GM23338 (cell line): ENCODE measurements around the gene NOP9. TPM values are rescaled to one million over a fixed set of nuclear protein-coding genes. Genes with fewer than 3 reads are reported as not detected.

ENCODE experiments used
- ATAC-seq: fragments of 200-7000 bp; cut with Tn5 transposase; 3 replicates; pipeline ENCODE4 v1.9.1; 2020
- DNase-seq: peaks from one replicate; pipeline ENCODE4 v3.0.0-alpha.2; 2015; ENCODE audit warnings: low spot score
- H2AFZ ChIP-seq: fragments of 200-600 bp; sonication (generic); 2 replicates; pipeline ENCODE4 v1.8.0; 2016; ENCODE audit warnings: antibody characterized with exemption, mild to moderate bottlenecking, moderate library complexity
- H3F3A ChIP-seq: fragments of 200-600 bp; sonication (generic); replicated peaks from 2 replicates; pipeline ENCODE4 v1.8.0; 2017; ENCODE audit warnings: antibody characterized with exemption, mixed run types, low read depth
- H3K27ac ChIP-seq: fragments of 200-600 bp; sonication (generic); 2 replicates; pipeline ENCODE4 v1.6.1; 2016; ENCODE audit warnings: low read depth
- H3K27me3 ChIP-seq: fragments of 200-600 bp; sonication (generic); 2 replicates; pipeline ENCODE4 v1.8.0; 2016; ENCODE audit warnings: mild to moderate bottlenecking, mixed run types, moderate library complexity; ENCODE audit not compliant: insufficient read depth
- H3K36me3 ChIP-seq: fragments of 200-600 bp; sonication (generic); 2 replicates; pipeline ENCODE4 v1.8.0; 2016; ENCODE audit warnings: mild to moderate bottlenecking; ENCODE audit not compliant: insufficient read depth
- H3K4me1 ChIP-seq: fragments of 200-600 bp; sonication (generic); 2 replicates; pipeline ENCODE4 v1.8.0; 2016; ENCODE audit warnings: mild to moderate bottlenecking, moderate library complexity; ENCODE audit not compliant: insufficient read depth
- H3K4me2 ChIP-seq: fragments of 200-600 bp; sonication (generic); 2 replicates; pipeline ENCODE4 v1.7.1; 2017; ENCODE audit warnings: mixed run types
- H3K4me3 ChIP-seq: fragments of 200-600 bp; sonication (generic); 2 replicates; pipeline ENCODE4 v1.6.1; 2016; ENCODE audit warnings: mixed run types
- H3K79me2 ChIP-seq: fragments of 200-600 bp; sonication (generic); replicated peaks from 2 replicates; pipeline ENCODE4 v1.8.0; 2017; ENCODE audit warnings: mild to moderate bottlenecking; ENCODE audit not compliant: insufficient read depth
- H3K9me2 ChIP-seq: fragments of 200-600 bp; sonication (generic); 2 replicates; pipeline ENCODE4 v1.8.0; 2017; ENCODE audit not compliant: insufficient read depth
- H4K20me1 ChIP-seq: fragments of 200-600 bp; sonication (generic); replicated peaks from 2 replicates; pipeline ENCODE4 v1.8.0; 2017; ENCODE audit warnings: mild to moderate bottlenecking; ENCODE audit not compliant: insufficient read depth
- H3K27ac Mint-ChIP-seq: 2 replicates; pipeline ENCODE4 v1.8.0; 2020; ENCODE audit warnings: inconsistent platforms, mild to moderate bottlenecking, moderate library complexity, mixed read lengths
- H3K27me3 Mint-ChIP-seq: 3 replicates; pipeline ENCODE4 v1.8.0; 2022; ENCODE audit warnings: low read depth, mild to moderate bottlenecking, moderate library complexity, mixed read lengths, inconsistent platforms; ENCODE audit not compliant: insufficient read depth, poor library complexity
- H3K36me3 Mint-ChIP-seq: 3 replicates; pipeline ENCODE4 v1.8.0; 2021; ENCODE audit warnings: low read depth, mild to moderate bottlenecking, inconsistent platforms, moderate library complexity, mixed read lengths
- H3K4me1 Mint-ChIP-seq: 3 replicates; pipeline ENCODE4 v1.8.0; 2020; ENCODE audit warnings: mild to moderate bottlenecking, inconsistent platforms, mixed read lengths
- H3K4me3 Mint-ChIP-seq: 3 replicates; pipeline ENCODE4 v1.8.0; 2021; ENCODE audit warnings: moderate library complexity, mild to moderate bottlenecking, inconsistent platforms, mixed read lengths
- H3K9me3 Mint-ChIP-seq: 3 replicates; pipeline ENCODE4 v1.8.0; 2020; ENCODE audit warnings: moderate library complexity, mild to moderate bottlenecking, inconsistent platforms, mixed read lengths
- CREB1 ChIP-seq: fragments of 250-450 bp; sonication (Bioruptor Pico); IDR thresholded peaks from 2 replicates; pipeline ENCODE4 v1.5.0; 2020; ENCODE audit warnings: low read depth, mild to moderate bottlenecking, moderate library complexity
- ETS1 ChIP-seq: IDR thresholded peaks from 2 replicates; pipeline ENCODE4 v1.6.1; 2016; ENCODE audit warnings: antibody characterized with exemption
- EZH2phosphoT487 ChIP-seq: fragments of 200-600 bp; sonication (generic); IDR thresholded peaks from one replicate; pipeline ENCODE4 v1.8.1; 2018; ENCODE audit warnings: antibody characterized with exemption; ENCODE audit not compliant: unreplicated experiment
- JUNB ChIP-seq: IDR thresholded peaks from one replicate; pipeline ENCODE4 v1.6.1; 2016; ENCODE audit warnings: antibody characterized with exemption; ENCODE audit not compliant: unreplicated experiment
- NANOG ChIP-seq: IDR thresholded peaks from 2 replicates; pipeline ENCODE4 v1.6.1; 2016; ENCODE audit warnings: antibody characterized with exemption, borderline replicate concordance
- ZNF114 ChIP-seq: fragments of 250-450 bp; sonication (Bioruptor Pico); IDR thresholded peaks from 2 replicates; pipeline ENCODE4 v1.5.0; 2020; ENCODE audit warnings: mild to moderate bottlenecking, moderate library complexity
- ZNF331 ChIP-seq: fragments of 250-450 bp; sonication (Bioruptor Pico); IDR thresholded peaks from 2 replicates; pipeline ENCODE4 v1.5.0; 2020; ENCODE audit warnings: low read depth, mild to moderate bottlenecking, moderate library complexity
- ZNF462 ChIP-seq: fragments of 250-450 bp; sonication (Bioruptor Pico); IDR thresholded peaks from 2 replicates; pipeline ENCODE4 v1.5.0; 2020; ENCODE audit warnings: mild to moderate bottlenecking, moderate library complexity
- polyA plus RNA-seq: library from polyadenylated mRNA; unstranded; fragments of >200 nt; fragmentation: Nextera tagmentation; extraction: Ambion mirVana; gene quantifications from 2 replicates; pipeline ENCODE4 v1.2.1, GENCODE V29; 2016
- total RNA-seq: library from RNA; depleted of rRNA; stranded (reverse); fragments of >200 nt; shearing (Covaris generic); gene quantifications from 2 replicates; pipeline ENCODE4 v1.2.3, GENCODE V29; 2014

NOP9 gene
- total and polyA plus RNA-seq, 2 experiments from 2014 or later = 7.9 to 32.8 TPM

DNA sequence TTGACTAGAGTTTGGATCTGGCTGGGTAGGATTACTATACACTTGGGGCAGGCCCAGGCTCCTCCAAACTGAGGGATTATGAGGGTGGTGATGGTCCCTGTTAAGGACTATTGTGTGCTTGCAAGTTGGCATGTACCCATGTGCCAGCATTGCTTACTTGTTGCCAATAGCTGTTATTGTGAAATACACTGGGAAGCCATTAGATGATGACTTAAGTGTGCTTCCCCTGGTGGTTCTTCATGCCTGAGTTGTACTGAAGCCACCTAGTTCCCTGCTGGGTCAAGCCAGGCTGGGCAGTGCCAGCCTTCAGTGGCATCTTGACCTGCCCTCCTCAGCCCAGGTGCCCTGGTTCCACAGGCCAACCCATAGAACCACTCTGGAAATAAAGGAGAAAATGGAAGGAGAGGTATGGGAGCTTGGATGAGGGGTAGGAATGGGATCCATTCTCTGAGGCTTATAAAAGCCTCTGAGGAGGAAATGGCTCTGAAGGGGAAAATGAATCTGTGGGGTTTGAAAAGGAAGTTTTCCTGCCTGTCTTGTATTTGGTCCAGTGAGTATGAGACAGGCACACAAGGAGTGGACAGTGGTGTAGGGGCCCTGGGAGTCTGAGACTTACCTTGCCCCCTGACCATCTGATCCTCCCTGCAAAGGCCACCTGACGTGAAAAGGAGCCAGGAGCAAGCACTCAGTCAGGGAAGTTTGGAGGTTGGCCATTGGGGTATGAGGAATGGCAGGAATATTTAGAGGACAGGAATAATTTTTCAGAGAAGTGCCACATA is 12.4 kb downstream of the NOP9 start (continued):
- no peak for TF ChIP-seq ZNF462 (CRISPR knock-in tag)
- no peak for TF ChIP-seq ZNF331 (CRISPR knock-in tag)
- no peak for TF ChIP-seq ETS1
- no peak for TF ChIP-seq NANOG

- peaks cover 42% of the 10 kb centered on the region for H3K27me3 Mint-ChIP-seq
- peak overlapping the region; percentile 43; the same call in 1 of the 3 replicates for H3K4me3 Mint-ChIP-seq
- Histone ChIP-seq H2AFZ (no peak overlapping the region), H3K36me3 (no peaks in the 10 kb centered on the region), H3K79me2 (no peaks in the 10 kb centered on the region), H3K4me1 (peaks cover 4% of the 10 kb centered on the region; the same call in 1 of the 2 replicates), H3K4me2 (no peak overlapping the region), H3K4me3 (no peak overlapping the region), H3K27me3 (peaks cover 34% of the 10 kb centered on the region), H4K20me1 (no peaks in the 10 kb centered on the region; the same call in none of the 2 replicates), H3F3A (no peaks in the 10 kb centered on the region), H3K9me2 (no peaks in the 10 kb centered on the region), H3K27ac (no peak overlapping the region)
- ATAC-seq = no peak
- H3K4me1 Mint-ChIP-seq = peaks cover 12% of the 10 kb centered on the region
- DNase-seq = no peak
- H3K9me3 Mint-ChIP-seq = no peaks in the 10 kb centered on the region
- H3K27ac Mint-ChIP-seq = no peak overlapping the region
- no peak for TF ChIP-seq ETS1
- no peak for TF ChIP-seq EZH2phosphoT487
- TF ChIP-seq ZNF114 (CRISPR knock-in tag) = no peak
- TF ChIP-seq CREB1 (CRISPR knock-in tag) = no peak
- TF ChIP-seq JUNB = no peak
- H3K36me3 Mint-ChIP-seq = peaks cover 16% of the 10 kb centered on the region
These were observed 13.3 kb downstream of the NOP9 start for GRCh38 chr14:24312736-24313507.
